SK-N-MC (cell line): ENCODE measurements around the gene MPP4.

Experiments
- DNase-seq: peaks from one replicate; pipeline ENCODE4 v3.0.0-alpha.2; 2011; ENCODE audit warnings: low read depth, low spot score
- H3K27ac ChIP-seq: fragments of 200-600 bp; sonication (generic); 2 replicates; pipeline ENCODE4 v1.5.1; 2016; ENCODE audit warnings: mixed run types
- H3K36me3 ChIP-seq: fragments of 200-600 bp; sonication (generic); 2 replicates; pipeline ENCODE4 v1.6.1; 2017; ENCODE audit warnings: antibody characterized with exemption, low read length, mixed read lengths; ENCODE audit not compliant: insufficient read depth
- H3K4me3 ChIP-seq: fragments of 200-600 bp; sonication (generic); 2 replicates; pipeline ENCODE4 v1.5.1; 2016
- H3K9ac ChIP-seq: fragments of 200-600 bp; sonication (generic); 2 replicates; pipeline ENCODE4 v1.8.0; 2017; ENCODE audit warnings: mixed run types, mixed read lengths; ENCODE audit not compliant: insufficient read length
- H3K9me3 ChIP-seq: fragments of 200-600 bp; sonication (generic); 2 replicates; pipeline ENCODE4 v1.6.1; 2017; ENCODE audit warnings: low read depth, mild to moderate bottlenecking, antibody characterized with exemption, low read length, moderate library complexity, mixed read lengths
- EZH2 ChIP-seq: fragments of 200-600 bp; sonication (generic); IDR thresholded peaks from one replicate; pipeline ENCODE4 v1.6.1; 2017; ENCODE audit warnings: antibody characterized with exemption
- FOXP2 ChIP-seq: optimal IDR thresholded peaks from 2 replicates; pipeline ENCODE3; 2011; ENCODE audit warnings: mild to moderate bottlenecking, moderate library complexity; ENCODE audit not compliant: insufficient read depth; ENCODE audit errors: extremely low read length, control extremely low read depth
- POLR2AphosphoS5 ChIP-seq: IDR thresholded peaks from 2 replicates; pipeline ENCODE4 v1.6.1; 2012; ENCODE audit warnings: mild to moderate bottlenecking, low read depth, low read length, borderline replicate concordance

Gene MPP4

GRCh38 chr2:201607568-201607967, 90.9 kb downstream of the MPP4 start:
- DNase-seq: no peak
- TF ChIP-seq POLR2AphosphoS5: no peak
- no peak for TF ChIP-seq EZH2
- no peak for TF ChIP-seq FOXP2
- no peak overlapping the region for H3K27ac ChIP-seq
- H3K4me3 ChIP-seq: no peak overlapping the region
- H3K9ac ChIP-seq: no peak overlapping the region
- no peaks in the 10 kb centered on the region for H3K9me3 ChIP-seq
- no peaks in the 10 kb centered on the region for H3K36me3 ChIP-seq

- TF ChIP-seq FOXP2: no peak
- no peak for TF ChIP-seq POLR2AphosphoS5
- no peak for TF ChIP-seq EZH2
Measured at GRCh38 chr2:201600906-201601305, 97.5 kb downstream of the MPP4 start.

GRCh38 chr2:201597397-201597796, 101.0 kb downstream of the MPP4 start:
- H3K36me3 ChIP-seq: no peaks in the 10 kb centered on the region

More at GRCh38 chr2:201600906-201601305, 97.5 kb downstream of the MPP4 start:
- Histone ChIP-seq H3K36me3 (no peaks in the 10 kb centered on the region), H3K27ac (no peak overlapping the region), H3K9me3 (peaks cover 4% of the 10 kb centered on the region; the same call in 1 of the 2 replicates), H3K9ac (no peak overlapping the region), H3K4me3 (no peak overlapping the region)
- no peak for DNase-seq

More at GRCh38 chr2:201597397-201597796, 101.0 kb downstream of the MPP4 start:
- peaks cover 4% of the 10 kb centered on the region; the same call in 1 of the 2 replicates for H3K9me3 ChIP-seq
- no peak overlapping the region for H3K4me3 ChIP-seq
- no peak for DNase-seq
- TF ChIP-seq EZH2 (no peak), FOXP2 (no peak), POLR2AphosphoS5 (no peak)
- no peak overlapping the region for H3K27ac ChIP-seq
- H3K9ac ChIP-seq: no peak overlapping the region
